ENCODE measurements around the gene EBNA1BP2.

- TF ChIP-seq CTCF (IDR thresholded peaks at IDR 0.05) (no peak), POLR2A (IDR thresholded peaks at IDR 0.05) (no peak)
Observed at GRCh38 chr1:43205671-43206070, 33.6 kb upstream of the EBNA1BP2 start.

Measured in testis (tissue), 2 donors.